ENCODE measurements around the gene DIDO1.

Gene DIDO1

GRCh38 chr20:62840244-62841197 lies 85.8 kb downstream of the DIDO1 start:
- TF ChIP-seq NFIC (IDR thresholded peaks at IDR 0.05) (no peak), ZBTB7A (IDR thresholded peaks at IDR 0.05; ENCODE audit: low read depth) (no peak), EGR1 (IDR thresholded peaks at IDR 0.05) (no peak), YY1 (IDR thresholded peaks at IDR 0.05; ENCODE audit: low read depth) (no peak), CREB1 (IDR thresholded peaks at IDR 0.05; ENCODE audit: low read depth) (no peak), TEAD4 (IDR thresholded peaks at IDR 0.05) (no peak), CEBPB (IDR thresholded peaks at IDR 0.05) (no peak), TCF12 (IDR thresholded peaks at IDR 0.05; ENCODE audit: low read depth) (no peak), REST (IDR thresholded peaks at IDR 0.05; ENCODE audit: low read depth) (no peak), MAX (IDR thresholded peaks at IDR 0.05) (no peak), EP300 (IDR thresholded peaks at IDR 0.05; ENCODE audit: borderline replicate concordance) (no peak), TAF1 (IDR thresholded peaks at IDR 0.05; ENCODE audit: low read depth) (no peak), RAD21 (IDR thresholded peaks at IDR 0.05; ENCODE audit: low read depth) (no peak), FOXM1 (IDR thresholded peaks at IDR 0.05; ENCODE audit: borderline replicate concordance, low read depth) (no peak)
- TF ChIP-seq, protein P1, sequence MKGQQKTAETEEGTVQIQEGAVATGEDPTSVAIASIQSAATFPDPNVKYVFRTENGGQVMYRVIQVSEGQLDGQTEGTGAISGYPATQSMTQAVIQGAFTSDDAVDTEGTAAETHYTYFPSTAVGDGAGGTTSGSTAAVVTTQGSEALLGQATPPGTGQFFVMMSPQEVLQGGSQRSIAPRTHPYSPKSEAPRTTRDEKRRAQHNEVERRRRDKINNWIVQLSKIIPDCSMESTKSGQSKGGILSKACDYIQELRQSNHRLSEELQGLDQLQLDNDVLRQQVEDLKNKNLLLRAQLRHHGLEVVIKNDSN (IDR thresholded peaks at IDR 0.05) = no peak

DNA sequence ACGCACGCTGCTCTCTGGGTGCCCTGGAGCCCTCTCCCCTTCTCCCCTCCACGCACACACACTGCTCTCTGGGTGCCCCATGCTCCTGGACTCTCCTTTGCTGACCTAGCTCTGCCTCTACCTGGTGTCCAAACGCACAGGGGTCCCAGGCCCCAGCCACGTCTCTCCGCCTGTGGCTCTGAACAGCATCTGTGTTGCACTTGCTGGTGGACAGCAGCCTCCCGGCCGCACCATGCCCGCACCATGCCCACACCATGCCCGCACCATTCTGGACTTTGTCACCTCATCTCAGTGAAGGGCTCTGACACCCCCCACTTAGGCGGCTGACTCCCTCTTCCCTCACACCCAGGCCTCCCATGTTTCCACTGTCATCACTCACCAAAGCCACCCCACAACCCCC lies 86.5 kb downstream of the DIDO1 start:
- TF ChIP-seq NFIC (IDR thresholded peaks at IDR 0.05) (no peak), MAX (IDR thresholded peaks at IDR 0.05) (no peak), REST (IDR thresholded peaks at IDR 0.05; ENCODE audit: low read depth) (no peak), EGR1 (IDR thresholded peaks at IDR 0.05) (no peak), ZBTB7A (IDR thresholded peaks at IDR 0.05; ENCODE audit: low read depth) (no peak), TAF1 (IDR thresholded peaks at IDR 0.05; ENCODE audit: low read depth) (no peak), EP300 (IDR thresholded peaks at IDR 0.05; ENCODE audit: borderline replicate concordance) (no peak), CREB1 (IDR thresholded peaks at IDR 0.05; ENCODE audit: low read depth) (no peak), TEAD4 (IDR thresholded peaks at IDR 0.05) (no peak), FOXM1 (IDR thresholded peaks at IDR 0.05; ENCODE audit: borderline replicate concordance, low read depth) (no peak), YY1 (IDR thresholded peaks at IDR 0.05; ENCODE audit: low read depth) (no peak), RAD21 (IDR thresholded peaks at IDR 0.05; ENCODE audit: low read depth) (no peak), TCF12 (IDR thresholded peaks at IDR 0.05; ENCODE audit: low read depth) (no peak), CEBPB (IDR thresholded peaks at IDR 0.05) (no peak)
- TF ChIP-seq, protein P1 (IDR thresholded peaks at IDR 0.05) = no peak

GRCh38 chr20:62839261-62839660 lies 87.0 kb downstream of the DIDO1 start:
- TF ChIP-seq EP300 (IDR thresholded peaks at IDR 0.05; ENCODE audit: borderline replicate concordance) = no peak
- no peak for TF ChIP-seq FOXM1 (IDR thresholded peaks at IDR 0.05; ENCODE audit: borderline replicate concordance, low read depth)
- no peak for TF ChIP-seq TAF1 (IDR thresholded peaks at IDR 0.05; ENCODE audit: low read depth)
- TF ChIP-seq EGR1 (IDR thresholded peaks at IDR 0.05) = no peak
- TF ChIP-seq RAD21 (IDR thresholded peaks at IDR 0.05; ENCODE audit: low read depth) = no peak
- no peak for TF ChIP-seq TEAD4 (IDR thresholded peaks at IDR 0.05)
- no peak for TF ChIP-seq ZBTB7A (IDR thresholded peaks at IDR 0.05; ENCODE audit: low read depth)
- no peak for TF ChIP-seq NFIC (IDR thresholded peaks at IDR 0.05)
- no peak for TF ChIP-seq TCF12 (IDR thresholded peaks at IDR 0.05; ENCODE audit: low read depth)
- TF ChIP-seq MAX (IDR thresholded peaks at IDR 0.05) = no peak
- TF ChIP-seq CREB1 (IDR thresholded peaks at IDR 0.05; ENCODE audit: low read depth) = no peak

DNA sequence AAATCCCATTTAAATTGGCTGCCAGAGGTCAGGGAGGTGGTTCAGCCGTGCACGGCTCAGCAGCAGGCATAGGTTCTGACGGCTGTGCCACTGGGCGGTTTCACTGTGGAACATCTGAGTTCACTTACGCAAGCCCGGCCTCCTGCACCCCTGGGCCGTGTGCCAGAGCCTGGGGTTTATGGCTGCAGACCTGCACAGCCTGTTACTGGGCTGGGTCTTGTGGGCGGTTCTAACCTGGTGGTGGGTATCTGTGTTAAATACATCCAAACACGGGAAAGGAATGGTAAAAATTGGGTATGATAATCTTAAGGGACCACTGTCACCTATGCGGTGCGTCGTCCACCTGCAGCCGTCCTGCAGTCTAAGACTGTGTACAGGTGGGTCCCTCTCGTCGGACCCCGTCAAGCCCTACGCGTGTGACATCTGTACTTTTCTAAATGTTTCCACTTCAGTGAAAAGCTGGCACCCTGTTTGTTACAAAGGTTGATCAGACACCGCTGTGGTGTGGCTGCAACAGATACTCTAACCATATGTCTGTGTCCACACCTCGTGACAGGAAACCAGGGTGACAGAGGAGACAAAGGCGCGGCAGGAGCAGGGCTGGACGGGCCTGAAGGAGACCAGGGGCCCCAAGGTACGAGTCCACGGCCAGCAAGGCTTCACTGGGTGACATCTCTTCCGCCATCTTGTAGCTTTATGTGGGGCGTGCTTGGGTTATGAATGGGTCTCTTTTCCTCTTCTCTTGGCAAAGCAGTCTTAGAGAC lies 88.0 kb downstream of the DIDO1 start:
- TF ChIP-seq NFIC (IDR thresholded peaks at IDR 0.05) = peak; percentile 93
- peak; percentile 49 for TF ChIP-seq MAX (IDR thresholded peaks at IDR 0.05)
- TF ChIP-seq TCF12 (IDR thresholded peaks at IDR 0.05; ENCODE audit: low read depth) = peak; percentile 61; the same call in 1 of the 2 replicates
- peak; percentile 57 for TF ChIP-seq YY1 (IDR thresholded peaks at IDR 0.05; ENCODE audit: low read depth)
- no peak for TF ChIP-seq TEAD4 (IDR thresholded peaks at IDR 0.05)
- peak; percentile 65; the same call in 1 of the 2 replicates for TF ChIP-seq EP300 (IDR thresholded peaks at IDR 0.05; ENCODE audit: borderline replicate concordance)
- no peak for TF ChIP-seq REST (IDR thresholded peaks at IDR 0.05; ENCODE audit: low read depth)
- TF ChIP-seq, protein P1 (IDR thresholded peaks at IDR 0.05) = peak; percentile 57
- no peak for TF ChIP-seq TAF1 (IDR thresholded peaks at IDR 0.05; ENCODE audit: low read depth)
- TF ChIP-seq CEBPB (IDR thresholded peaks at IDR 0.05) = peak; percentile 88
- peak; percentile 61; the same call in 1 of the 2 replicates for TF ChIP-seq ZBTB7A (IDR thresholded peaks at IDR 0.05; ENCODE audit: low read depth)

All from Ishikawa (cell line).